IMR-90 (cell line): ENCODE measurements around the gene NEO1. TPM values are rescaled to one million over a fixed set of nuclear protein-coding genes. Genes with fewer than 3 reads are reported as not detected.

Experiments
- ATAC-seq: fragments of 200-7000 bp; cut with Tn5 transposase; 2 replicates; pipeline ENCODE4 v1.9.1; 2020; ENCODE audit warnings: low read depth, mild to moderate bottlenecking, moderate library complexity
- BruUV-seq: library from RNA; stranded (reverse); fragments of 400-500 nt; replicated peaks from 2 replicates; lab custom pipeline; 2021; lab: Mats Ljungman, UMichigan
- CTCF ChIA-PET: fragments of 300-600 bp; formaldehyde crosslinking; extraction: SDS; loops from one replicate; lab custom pipeline; 2021; ENCODE audit warnings: antibody characterized with exemption; lab: Yijun Ruan, JAX
- POLR2A ChIA-PET: fragments of 300-600 bp; sonication (Branson Sonifier 250); formaldehyde crosslinking; loops from one replicate; lab custom pipeline; 2022; ENCODE audit warnings: antibody characterized with exemption; ENCODE audit not compliant: unreplicated experiment; lab: Charles Lee
- DNase-seq: peaks from one replicate; pipeline ENCODE4 v3.0.0; 2013
- H2AFZ ChIP-seq: replicated peaks from 2 replicates; pipeline ENCODE3; 2013; ENCODE audit warnings: low read length, mild to moderate bottlenecking; ENCODE audit not compliant: poor library complexity
- H2AK5ac ChIP-seq: 2 replicates; pipeline ENCODE4 v1.6.1; 2013; ENCODE audit warnings: low read depth, low read length, inconsistent platforms
- H2AK9ac ChIP-seq: replicated peaks from 2 replicates; pipeline ENCODE3; 2013; ENCODE audit warnings: mild to moderate bottlenecking, low read depth, low read length, moderate library complexity; ENCODE audit not compliant: poor library complexity
- H2BK120ac ChIP-seq: 2 replicates; pipeline ENCODE4 v1.6.1; 2013; ENCODE audit warnings: low read depth, low read length, inconsistent platforms
- H2BK15ac ChIP-seq: 3 replicates; pipeline ENCODE4 v1.6.1; 2013; ENCODE audit warnings: low read depth, low read length, inconsistent platforms
- H2BK20ac ChIP-seq: 2 replicates; pipeline ENCODE4 v1.6.1; 2013; ENCODE audit warnings: low read depth, mild to moderate bottlenecking, inconsistent platforms, low read length, moderate library complexity
- H2BK5ac ChIP-seq: 2 replicates; pipeline ENCODE4 v1.6.1; 2013; ENCODE audit warnings: mild to moderate bottlenecking, low read depth, low read length, inconsistent platforms; ENCODE audit not compliant: poor library complexity, severe bottlenecking
- H3K14ac ChIP-seq: replicated peaks from 2 replicates; pipeline ENCODE4 v1.6.1; 2013; ENCODE audit warnings: low read depth, low read length, inconsistent platforms
- H3K18ac ChIP-seq: 2 replicates; pipeline ENCODE4 v1.6.1; 2013; ENCODE audit warnings: low read depth, low read length, control low read depth
- H3K23ac ChIP-seq: 2 replicates; pipeline ENCODE4 v1.6.1; 2013; ENCODE audit warnings: low read depth, low read length, inconsistent platforms
- H3K27ac ChIP-seq: 2 replicates; pipeline ENCODE4 v1.5.1; 2013; ENCODE audit warnings: mild to moderate bottlenecking, control low read depth, low read length; ENCODE audit not compliant: insufficient read depth
- H3K27me3 ChIP-seq: 2 replicates; pipeline ENCODE4 v1.6.1; 2013; ENCODE audit warnings: low read length; ENCODE audit not compliant: control insufficient read depth, insufficient read depth
- H3K36me3 ChIP-seq: 2 replicates; pipeline ENCODE4 v1.6.1; 2013; ENCODE audit warnings: low read length, mixed read lengths; ENCODE audit not compliant: control insufficient read depth, insufficient read depth
- H3K4ac ChIP-seq: 2 replicates; pipeline ENCODE4 v1.6.1; 2013; ENCODE audit warnings: low read depth, low read length, inconsistent platforms
- H3K4me1 ChIP-seq: 2 replicates; pipeline ENCODE4 v1.6.1; 2013; ENCODE audit warnings: low read length, mixed read lengths; ENCODE audit not compliant: control insufficient read depth, insufficient read depth
- H3K4me2 ChIP-seq: 2 replicates; pipeline ENCODE4 v1.6.1; 2013; ENCODE audit warnings: low read depth, mild to moderate bottlenecking, control low read depth, low read length, moderate library complexity
- H3K4me3 ChIP-seq: 2 replicates; pipeline ENCODE4 v1.5.1; 2013; ENCODE audit warnings: low read depth, mild to moderate bottlenecking, control low read depth, low read length, moderate library complexity; ENCODE audit not compliant: insufficient read depth
- H3K56ac ChIP-seq: 2 replicates; pipeline ENCODE4 v1.6.1; 2013; ENCODE audit warnings: low read length, inconsistent platforms; ENCODE audit not compliant: insufficient read depth; ENCODE audit errors: extremely low read depth
- H3K79me1 ChIP-seq, 2 experiments: 2 replicates each; pipeline ENCODE4 v1.6.1; 2013; ENCODE audit warnings: low read length in 2 of 2, inconsistent platforms in 1 of 2, low read depth in 1 of 2
- H3K9ac ChIP-seq: 2 replicates; pipeline ENCODE4 v1.6.1; 2013; ENCODE audit warnings: low read depth, low read length, control low read depth
- H3K9me1 ChIP-seq: 2 replicates; pipeline ENCODE4 v1.6.1; 2013; ENCODE audit warnings: low read length, inconsistent platforms; ENCODE audit not compliant: insufficient read depth
- H3K9me3 ChIP-seq: 2 replicates; pipeline ENCODE4 v1.6.1; 2013; ENCODE audit warnings: low read length; ENCODE audit not compliant: control insufficient read depth, insufficient read depth
- H4K20me1 ChIP-seq: 2 replicates; pipeline ENCODE4 v1.6.1; 2013; ENCODE audit warnings: low read length, inconsistent platforms; ENCODE audit not compliant: insufficient read depth
- H4K5ac ChIP-seq: 2 replicates; pipeline ENCODE4 v1.6.1; 2013; ENCODE audit warnings: mild to moderate bottlenecking, low read depth, low read length, control low read depth
- H4K8ac ChIP-seq, 2 experiments: 2 replicates each; pipeline ENCODE4 v1.6.1; 2013; ENCODE audit warnings: low read depth in 2 of 2, low read length in 2 of 2, control low read depth in 1 of 2, inconsistent platforms in 1 of 2
- H4K91ac ChIP-seq: 2 replicates; pipeline ENCODE4 v1.6.1; 2013; ENCODE audit warnings: low read depth, low read length, inconsistent platforms; ENCODE audit not compliant: insufficient read depth
- BHLHE40 ChIP-seq: fragments of 150-350 bp; IDR thresholded peaks from 2 replicates; pipeline ENCODE4 v1.6.1; 2016; ENCODE audit warnings: mild to moderate bottlenecking, low read depth, low read length
- ELK1 ChIP-seq: fragments of 150-350 bp; IDR thresholded peaks from 2 replicates; pipeline ENCODE4 v1.6.1; 2016; ENCODE audit warnings: low read depth, mild to moderate bottlenecking, low read length, moderate library complexity, borderline replicate concordance
- FOS ChIP-seq: fragments of 150-350 bp; IDR thresholded peaks from 2 replicates; pipeline ENCODE4 v1.6.1; 2016; ENCODE audit warnings: low read depth, low read length
- SMC3 ChIP-seq: fragments of 150-350 bp; IDR thresholded peaks from 2 replicates; pipeline ENCODE4 v1.6.1; 2016; ENCODE audit warnings: low read depth, mild to moderate bottlenecking, antibody characterized with exemption, low read length, moderate library complexity
- WGBS, 2 experiments: methylation state at CpG; one replicate each; pipeline versions ENCODE4 v1.1.5 to v1.1.7; 2013; ENCODE audit warnings: missing lambda C conversion rate in 2 of 2; ENCODE audit not compliant: insufficient read length in 1 of 2; ENCODE audit errors: extremely low coverage in 2 of 2; 5-methylcytosine and 5-hydroxymethylcytosine counted together
- dilution Hi-C: fragments of 300-500 bp; cut with HindIII; formaldehyde crosslinking; loops from one replicate; pipeline ENCODE4 v1.14.3; 2018; ENCODE audit warnings: low sequenced_read_pairs; ENCODE audit not compliant: unreplicated experiment
- in situ Hi-C: fragments of 300-500 bp; cut with MboI; formaldehyde crosslinking; loops from 3 replicates; pipeline ENCODE4 v1.14.3; 2019; ENCODE audit warnings: low sequenced_read_pairs, inconsistent platforms, mixed read lengths
- intact Hi-C: fragments of 100-400 bp; cut with micrococcal nuclease; formaldehyde crosslinking; loops from 2 replicates; pipeline ENCODE4 v1.10.0; 2022
- polyA plus RNA-seq, 3 experiments: library from polyadenylated mRNA; depleted of rRNA; stranded (reverse); fragments of >200 nt; gene quantifications; 2 replicates each; pipeline ENCODE4 v1.2.3, GENCODE V29; 2012; ENCODE audit warnings: low replicate concordance in 1 of 3
- total RNA-seq: library from RNA; depleted of rRNA; stranded (reverse); fragments of >200 nt; gene quantifications from 2 replicates; pipeline ENCODE4 v1.2.3, GENCODE V29; 2012
- TF ChIP-seq, protein P1 (sequence below): fragments of 150-350 bp; IDR thresholded peaks from 2 replicates; pipeline ENCODE4 v1.6.1; 2017; ENCODE audit warnings: mild to moderate bottlenecking, antibody characterized with exemption, low read length, low read depth

Gene NEO1
- total and polyA plus RNA-seq, 2 of the 4 experiments (the other 2 are of a cell fraction): 16.3 to 18.5 TPM

GRCh38 chr15:73249499-73249898 lies 197.2 kb downstream of the NEO1 start:
- H2BK5ac ChIP-seq: no peak overlapping the region

More at GRCh38 chr15:73249499-73249898, 197.2 kb downstream of the NEO1 start:
- ChIA-PET CTCF (interaction anchor here (1.0 to 1.6 kb wide), 5 partner anchors 9 to 90 kb away, joined by 3 to 10 read pairs (median 4); no protein-coding TSS in a partner anchor), POLR2A (no interaction called here)
- H2AK5ac ChIP-seq: no peak overlapping the region
- no peak overlapping the region for H2BK15ac ChIP-seq
- no peak overlapping the region for H3K27ac ChIP-seq
- ATAC-seq (peak; percentile 88), DNase-seq (peak; percentile 68)
- no peak overlapping the region for H2AK9ac ChIP-seq
- H3K56ac ChIP-seq: no peak overlapping the region
- peaks cover 1% of the 10 kb centered on the region; the same call in 1 of the 2 replicates for H3K36me3 ChIP-seq
- H3K79me1 ChIP-seq: no peaks in the 10 kb centered on the region
- no peak overlapping the region for H2BK120ac ChIP-seq
- TF ChIP-seq, protein P1, sequence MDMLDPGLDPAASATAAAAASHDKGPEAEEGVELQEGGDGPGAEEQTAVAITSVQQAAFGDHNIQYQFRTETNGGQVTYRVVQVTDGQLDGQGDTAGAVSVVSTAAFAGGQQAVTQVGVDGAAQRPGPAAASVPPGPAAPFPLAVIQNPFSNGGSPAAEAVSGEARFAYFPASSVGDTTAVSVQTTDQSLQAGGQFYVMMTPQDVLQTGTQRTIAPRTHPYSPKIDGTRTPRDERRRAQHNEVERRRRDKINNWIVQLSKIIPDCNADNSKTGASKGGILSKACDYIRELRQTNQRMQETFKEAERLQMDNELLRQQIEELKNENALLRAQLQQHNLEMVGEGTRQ: no peak
- TF ChIP-seq BHLHE40 (no peak), FOS (no peak), ELK1 (no peak), SMC3 (no peak)
- intact Hi-C loops: loop anchor here (10.0 kb wide), 1 partner anchor 525 kb away; no protein-coding TSS in a partner anchor
- H2AFZ ChIP-seq: no peak overlapping the region
- no peak overlapping the region for H4K5ac ChIP-seq
- no peak overlapping the region for H4K8ac ChIP-seq
- no peaks in the 10 kb centered on the region for H3K9me1 ChIP-seq
- H3K9me3 ChIP-seq: no peaks in the 10 kb centered on the region
- no peak overlapping the region for H3K18ac ChIP-seq
- no peak overlapping the region for H3K14ac ChIP-seq
- no peak overlapping the region for H3K4me3 ChIP-seq
- H3K9ac ChIP-seq: no peak overlapping the region
- H4K91ac ChIP-seq: no peak overlapping the region
- H3K23ac ChIP-seq: no peak overlapping the region
- no peak overlapping the region for H3K4me2 ChIP-seq
- no peaks in the 10 kb centered on the region for H3K4me1 ChIP-seq
- no TSS peak for BruUV-seq
- dilution Hi-C loops: no loop called here
- in situ Hi-C loops: no loop called here
- no peaks in the 10 kb centered on the region for H3K27me3 ChIP-seq
- WGBS, 2 experiments: no CpG with 5 or more reads among the region's 4 CpGs
- H4K20me1 ChIP-seq: no peaks in the 10 kb centered on the region
- H2BK20ac ChIP-seq: no peak overlapping the region
- no peak overlapping the region for H3K4ac ChIP-seq
